RWPE1 (cell line): ENCODE measurements around the gene KRTAP1-1.
A peak's percentile ranks its signal among the peaks of the same experiment; 100 is the strongest.
"Not testable (repeated sequence)": the region's sequence is repeated elsewhere in the genome, so short reads cannot be mapped to it uniquely, and the experiment has no call there.

ENCODE experiments used
- CTCF ChIA-PET: fragments of 350-600 bp; sonication (Branson Sonifier 250); formaldehyde crosslinking; extraction: SDS; loops from one replicate; lab custom pipeline; 2021; lab: Yijun Ruan, JAX
- POLR2A ChIA-PET: fragments of 400-600 bp; formaldehyde crosslinking; extraction: SDS; loops from one replicate; lab custom pipeline; 2020; ENCODE audit warnings: antibody characterized with exemption; ENCODE audit not compliant: low non-redundant PET; lab: Yijun Ruan, JAX
- DNase-seq: peaks from one replicate; pipeline ENCODE4 v3.0.0; 2012; ENCODE audit warnings: low spot score
- H3K27ac ChIP-seq: fragments of 450-650 bp; 2 replicates; pipeline ENCODE4 v1.5.1; 2017
- CTCF ChIP-seq: fragments of 450-650 bp; conservative IDR thresholded peaks from 2 replicates; pipeline ENCODE4 v1.5.1; 2017; ENCODE audit warnings: low read depth, mild to moderate bottlenecking

The KRTAP1-1 gene

GRCh38 chr17:41069031-41069430 lies 27.8 kb upstream of the KRTAP1-1 start:
- no peak overlapping the region for H3K27ac ChIP-seq
- no peak for TF ChIP-seq CTCF
- no peak for DNase-seq
- ChIA-PET CTCF (no interaction called here), POLR2A (no interaction called here)

GRCh38 chr17:41067281-41067680 lies 26.0 kb upstream of the KRTAP1-1 start:
- CTCF ChIA-PET: no interaction called here
- no peak for TF ChIP-seq CTCF
- POLR2A ChIA-PET: no interaction called here
- no peak for DNase-seq
- H3K27ac ChIP-seq: no peak overlapping the region

GRCh38 chr17:41065829-41066624 lies 24.8 kb upstream of the KRTAP1-1 start, which contains the start of gene KRTAP2-4:
KRTAP2-4 (minus strand) TSS chr17:41065879; CDS start chr17:41065845, 34 bp downstream.
- ChIA-PET CTCF (no interaction called here), POLR2A (no interaction called here)
- H3K27ac ChIP-seq: no peak within 1 kb of the TSS
- DNase-seq: peak; percentile 49
- no peak for TF ChIP-seq CTCF

- H3K27ac ChIP-seq, CTCF ChIA-PET, DNase-seq, POLR2A ChIA-PET: not testable (repeated sequence)
Measured at GRCh38 chr17:41065016-41065689, 23.9 kb upstream of the KRTAP1-1 start.

GRCh38 chr17:41064301-41064700 lies 23.1 kb upstream of the KRTAP1-1 start:
- TF ChIP-seq CTCF: no peak
- ChIA-PET POLR2A (no interaction called here), CTCF (no interaction called here)
- no peak for DNase-seq
- H3K27ac ChIP-seq: no peak overlapping the region

- TF ChIP-seq CTCF: no peak
- CTCF ChIA-PET: interaction anchor here (0.5 kb wide), 1 partner anchor 735 kb away, joined by 3 read pairs; no protein-coding TSS in a partner anchor
- H3K27ac ChIP-seq: no peak overlapping the region
- no peak for DNase-seq
- POLR2A ChIA-PET: no interaction called here
Measured at GRCh38 chr17:41063449-41063848, 22.2 kb upstream of the KRTAP1-1 start.

GRCh38 chr17:41061964-41062363 lies 20.7 kb upstream of the KRTAP1-1 start:
- ChIA-PET CTCF (no interaction called here), POLR2A (no interaction called here)
- H3K27ac ChIP-seq: no peak overlapping the region
- TF ChIP-seq CTCF: no peak
- peak; percentile 54 for DNase-seq
